GM12878 (cell line): ENCODE results near the gene ADAMTS6. TPM values are rescaled to one million over a fixed set of nuclear protein-coding genes. Genes with fewer than 3 reads are reported as not detected.

Experiments
- ATAC-seq: fragments of 200-7000 bp; cut with Tn5 transposase; 3 replicates; pipeline ENCODE4 v1.9.1; 2020; ENCODE audit warnings: mild to moderate bottlenecking, moderate library complexity
- BruUV-seq: library from RNA; stranded (reverse); fragments of 400-500 nt; replicated peaks from 2 replicates; lab custom pipeline; 2021; lab: Mats Ljungman, UMichigan
- CTCF ChIA-PET: fragments of 300-600 bp; sonication (Branson Sonifier 250); formaldehyde crosslinking; extraction: SDS; loops from one replicate; lab custom pipeline; 2021; ENCODE audit warnings: inconsistent platforms; lab: Yijun Ruan, JAX
- POLR2A ChIA-PET: fragments of 350-600 bp; formaldehyde crosslinking; extraction: SDS; loops from one replicate; lab custom pipeline; 2021; ENCODE audit warnings: inconsistent platforms; lab: Charles Lee
- RAD21 ChIA-PET: fragments of 300-600 bp; sonication (Branson Sonifier 250); formaldehyde crosslinking; loops from one replicate; lab custom pipeline; 2023; ENCODE audit warnings: antibody characterized with exemption; ENCODE audit not compliant: unreplicated experiment; lab: Charles Lee
- SMC1A ChIA-PET: fragments of 300-600 bp; sonication (Branson Sonifier 250); formaldehyde crosslinking; loops from one replicate; lab custom pipeline; 2023; ENCODE audit not compliant: unreplicated experiment, uncharacterized antibody; lab: Charles Lee
- DNase-seq: peaks from one replicate; pipeline ENCODE4 v3.0.0-alpha.2; 2011; ENCODE audit warnings: low read depth, low spot score
- FAIRE-seq: peaks from 3 replicates; lab custom pipeline; 2011; peaks lifted over from hg19 to GRCh38; lab: Jason Lieb, UNC
- H2AFZ ChIP-seq: 2 replicates; pipeline ENCODE4 v1.6.0; 2011; ENCODE audit warnings: low read depth, low read length, control low read depth; ENCODE audit not compliant: control insufficient read depth
- H3K27ac ChIP-seq: 2 replicates; pipeline ENCODE4 v1.5.1; 2011; ENCODE audit warnings: control low read depth; ENCODE audit not compliant: control insufficient read depth, insufficient read depth
- H3K27me3 ChIP-seq, 2 experiments: replicated peaks in 1 of 2; 2 replicates each; pipeline versions ENCODE4 v1.6.0 to v1.6.1; 2011; ENCODE audit warnings: low read length in 1 of 2; ENCODE audit not compliant: control insufficient read depth in 2 of 2, insufficient read depth in 2 of 2
- H3K36me3 ChIP-seq, 2 experiments: 2 replicates each; pipeline ENCODE4 v1.5.1; 2011; ENCODE audit warnings: low read length in 1 of 2; ENCODE audit not compliant: control insufficient read depth in 2 of 2, insufficient read depth in 2 of 2
- H3K4me1 ChIP-seq: 2 replicates; pipeline ENCODE4 v1.6.1; 2011; ENCODE audit warnings: mild to moderate bottlenecking, low read length, moderate library complexity, mixed read lengths; ENCODE audit not compliant: control insufficient read depth, insufficient read depth
- H3K4me2 ChIP-seq: 2 replicates; pipeline ENCODE4 v1.6.0; 2011; ENCODE audit warnings: control low read depth; ENCODE audit not compliant: control insufficient read depth, insufficient read depth
- H3K4me3 ChIP-seq: fragments of 200-600 bp; sonication (generic); 2 replicates; pipeline ENCODE4 v1.5.1; 2016
- H3K79me2 ChIP-seq: 2 replicates; pipeline ENCODE4 v1.6.0; 2011; ENCODE audit warnings: low read length; ENCODE audit not compliant: control insufficient read depth, insufficient read depth
- H3K9ac ChIP-seq: 2 replicates; pipeline ENCODE4 v1.8.0; 2011; ENCODE audit warnings: low read length, control low read depth, mixed read lengths; ENCODE audit not compliant: control insufficient read depth, insufficient read depth
- H3K9me3 ChIP-seq: replicated peaks from 3 replicates; pipeline ENCODE4 v1.5.1; 2011; ENCODE audit warnings: mild to moderate bottlenecking, low read length; ENCODE audit not compliant: control insufficient read depth, insufficient read depth
- H4K20me1 ChIP-seq: 2 replicates; pipeline ENCODE4 v1.6.0; 2011; ENCODE audit not compliant: control insufficient read depth, insufficient read depth
- FOXK2 ChIP-seq: fragments of 450-650 bp; IDR thresholded peaks from 2 replicates; pipeline ENCODE4 v1.6.1; 2017; ENCODE audit warnings: mild to moderate bottlenecking, moderate library complexity
- KAT2A ChIP-seq: conservative IDR thresholded peaks from 2 replicates; pipeline ENCODE4 v1.6.1; 2011; ENCODE audit warnings: low read depth, low read length; ENCODE audit not compliant: control insufficient read depth
- MTA3 ChIP-seq: IDR thresholded peaks from 2 replicates; pipeline ENCODE4 v1.6.1; 2012; ENCODE audit warnings: low read length, inconsistent platforms, borderline replicate concordance
- NR2F1 ChIP-seq: fragments of 450-650 bp; conservative IDR thresholded peaks from 2 replicates; pipeline ENCODE4 v1.6.1; 2017; ENCODE audit warnings: mild to moderate bottlenecking
- RCOR1 ChIP-seq: conservative IDR thresholded peaks from 2 replicates; pipeline ENCODE4 v1.6.1; 2012; ENCODE audit warnings: low read depth, low read length, improper control_type of control experiment
- RUNX3 ChIP-seq: IDR thresholded peaks from 2 replicates; pipeline ENCODE4 v1.6.1; 2012; ENCODE audit warnings: low read length, inconsistent platforms
- SMARCA5 ChIP-seq: fragments of 450-650 bp; IDR thresholded peaks from 2 replicates; pipeline ENCODE4 v1.6.1; 2017; ENCODE audit warnings: mild to moderate bottlenecking
- SREBF2 ChIP-seq: IDR thresholded peaks from 2 replicates; pipeline ENCODE4 v1.6.1; 2012; ENCODE audit warnings: mild to moderate bottlenecking, low read length
- SUPT20H ChIP-seq: IDR thresholded peaks from 2 replicates; pipeline ENCODE4 v1.6.1; 2011; ENCODE audit warnings: low read depth, mild to moderate bottlenecking, low read length, moderate library complexity, borderline replicate concordance; ENCODE audit not compliant: control insufficient read depth
- TAF1 ChIP-seq: IDR thresholded peaks from 2 replicates; pipeline ENCODE4 v1.6.1; 2011; ENCODE audit warnings: mild to moderate bottlenecking, low read depth, low read length, borderline replicate concordance
- TARDBP ChIP-seq: IDR thresholded peaks from 2 replicates; pipeline ENCODE4 v1.6.1; 2016; ENCODE audit warnings: borderline replicate concordance
- TBL1XR1 ChIP-seq: IDR thresholded peaks from 2 replicates; pipeline ENCODE4 v1.6.1; 2012; ENCODE audit warnings: low read depth, low read length, improper control_type of control experiment
- ZBED1 ChIP-seq: IDR thresholded peaks from 2 replicates; pipeline ENCODE4 v1.6.1; 2016; ENCODE audit warnings: borderline replicate concordance
- WGBS: methylation state at CpG from one replicate; pipeline ENCODE4 v1.1.6; 2016; ENCODE audit warnings: low lambda C conversion rate; ENCODE audit not compliant: insufficient replicate concordance, insufficient coverage; ENCODE audit errors: missing lambda C conversion rate; 5-methylcytosine and 5-hydroxymethylcytosine counted together
- in situ Hi-C: fragments of 300-500 bp; cut with MboI; formaldehyde crosslinking; loops from 9 replicates; pipeline ENCODE4 v1.14.3; 2018; ENCODE audit warnings: mixed read lengths
- intact Hi-C: fragments of 100-400 bp; cut with micrococcal nuclease; formaldehyde crosslinking; loops from one replicate; pipeline ENCODE4 v1.14.2; 2022; ENCODE audit not compliant: unreplicated experiment
- polyA plus RNA-seq, 11 experiments: library from polyadenylated mRNA; depleted of rRNA in 4 of 11; unstranded in 6 of 11; stranded (reverse) in 5 of 11; fragments of >200 nt; fragmentation: Nextera tagmentation in 4 of 11; fragmentation: Illumina TruSeq in 1 of 11; extraction: Ambion mirVana in 4 of 11; extraction: Trizol in 1 of 11; gene quantifications; 1 replicate in 1 of 11; 2 replicates in 10 of 11; pipeline versions ENCODE4 v1.2.1 to v1.2.3, GENCODE V29; 2011 to 2016; ENCODE audit warnings: inconsistent platforms in 2 of 11, missing spikeins in 2 of 11, low read depth in 1 of 11
- total RNA-seq, 4 experiments: library from RNA; depleted of rRNA in 3 of 4; stranded (reverse); fragments of >200 nt in 3 of 4; fragmentation: Illumina TruSeq in 1 of 4; extraction: Trizol in 1 of 4; gene quantifications; 2 replicates each; pipeline versions ENCODE4 v1.2.1 to v1.2.3, GENCODE V29; 2013 to 2021
- TF ChIP-seq, protein P1 (sequence below): fragments of 450-650 bp; conservative IDR thresholded peaks from 2 replicates; pipeline ENCODE4 v1.6.1; 2017; ENCODE audit warnings: mild to moderate bottlenecking, moderate library complexity

Gene ADAMTS6
- total and polyA plus RNA-seq, 10 of the 15 experiments (the other 5 are each of a cell fraction or from before 2014, with no cell fraction given): 1.1 to 12.3 (median 6.5) TPM

DNA sequence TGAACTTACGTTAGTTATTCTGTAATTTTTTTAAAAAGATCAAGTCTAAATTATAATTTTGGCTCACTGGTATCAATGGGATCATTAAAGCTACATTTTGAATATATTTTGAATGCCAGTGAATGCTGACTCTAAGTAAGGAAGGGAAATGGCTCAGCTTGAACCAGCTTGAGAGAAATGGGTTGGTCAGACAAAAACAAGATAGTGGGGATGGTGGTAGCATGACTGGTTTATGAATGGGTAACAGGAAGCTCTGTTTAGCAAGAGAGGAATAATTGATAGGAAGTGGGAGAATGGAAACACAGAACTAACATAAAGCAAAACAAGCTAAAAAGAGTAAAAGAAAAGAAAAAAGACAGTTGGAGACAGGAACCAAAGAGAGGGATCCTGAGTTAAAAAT is 220.2 kb downstream of the ADAMTS6 start:
- no peak overlapping the region for H3K27ac ChIP-seq
- H3K36me3 ChIP-seq: no peaks in the 10 kb centered on the region
- ChIA-PET CTCF (interaction anchor here (0.7 to 1.7 kb wide), 7 partner anchors 8 to 290 kb away, joined by 3 to 5 read pairs (median 4); no protein-coding TSS in a partner anchor), SMC1A (interaction anchor here (0.6 to 1.7 kb wide), 8 partner anchors 9 to 801 kb away, joined by 3 to 5 read pairs (median 3); no protein-coding TSS in a partner anchor), RAD21 (interaction anchor here (1.2 kb wide), 1 partner anchor 290 kb away, joined by 3 read pairs; no protein-coding TSS in a partner anchor), POLR2A (interaction anchor here (0.7 to 1.1 kb wide), 2 partner anchors 8 to 291 kb away, joined by 3 to 4 read pairs; no protein-coding TSS in a partner anchor)
- TF ChIP-seq TARDBP (no peak), SREBF2 (no peak), FOXK2 (no peak), SUPT20H (no peak), RCOR1 (no peak), NR2F1 (no peak), MTA3 (no peak), RUNX3 (no peak), ZBED1 (no peak), KAT2A (no peak), TAF1 (no peak), TBL1XR1 (no peak), SMARCA5 (no peak)
- TF ChIP-seq, protein P1, sequence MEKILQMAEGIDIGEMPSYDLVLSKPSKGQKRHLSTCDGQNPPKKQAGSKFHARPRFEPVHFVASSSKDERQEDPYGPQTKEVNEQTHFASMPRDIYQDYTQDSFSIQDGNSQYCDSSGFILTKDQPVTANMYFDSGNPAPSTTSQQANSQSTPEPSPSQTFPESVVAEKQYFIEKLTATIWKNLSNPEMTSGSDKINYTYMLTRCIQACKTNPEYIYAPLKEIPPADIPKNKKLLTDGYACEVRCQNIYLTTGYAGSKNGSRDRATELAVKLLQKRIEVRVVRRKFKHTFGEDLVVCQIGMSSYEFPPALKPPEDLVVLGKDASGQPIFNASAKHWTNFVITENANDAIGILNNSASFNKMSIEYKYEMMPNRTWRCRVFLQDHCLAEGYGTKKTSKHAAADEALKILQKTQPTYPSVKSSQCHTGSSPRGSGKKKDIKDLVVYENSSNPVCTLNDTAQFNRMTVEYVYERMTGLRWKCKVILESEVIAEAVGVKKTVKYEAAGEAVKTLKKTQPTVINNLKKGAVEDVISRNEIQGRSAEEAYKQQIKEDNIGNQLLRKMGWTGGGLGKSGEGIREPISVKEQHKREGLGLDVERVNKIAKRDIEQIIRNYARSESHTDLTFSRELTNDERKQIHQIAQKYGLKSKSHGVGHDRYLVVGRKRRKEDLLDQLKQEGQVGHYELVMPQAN: no peak
- H4K20me1 ChIP-seq: no peaks in the 10 kb centered on the region
- BruUV-seq: no TSS peak
- no peak for ATAC-seq
- DNase-seq: no peak
- intact Hi-C loops (no loop called here), in situ Hi-C loops (no loop called here)
- FAIRE-seq: no peak
- no peaks in the 10 kb centered on the region for H3K4me1 ChIP-seq
- no peak overlapping the region for H3K4me2 ChIP-seq
- WGBS: 0% methylated on average over 1 of the region's 1 CpG
- no peaks in the 10 kb centered on the region for H3K79me2 ChIP-seq
- no peak overlapping the region for H3K4me3 ChIP-seq
- no peak overlapping the region for H3K9ac ChIP-seq
- H3K9me3 ChIP-seq: no peaks in the 10 kb centered on the region
- no peak overlapping the region for H2AFZ ChIP-seq
- H3K27me3 ChIP-seq: no peaks in the 10 kb centered on the region
